Tibial nerve (tissue), 4 donors: ENCODE data around the gene CTNNA3. TPM values are rescaled to one million over a fixed set of nuclear protein-coding genes. Genes with fewer than 3 reads are reported as not detected.

Experiments used
- DNase-seq, 2 donors: peaks; one replicate each; pipeline ENCODE4 v3.0.0-alpha.2; 2019; ENCODE audit warnings: low spot score in 2 of 2
- H3K27ac ChIP-seq, 4 donors: fragments of 200-600 bp; sonication (generic) in 3 of 4; one replicate each; pipeline ENCODE4 v1.5.1; 2017 to 2019; ENCODE audit warnings: mild to moderate bottlenecking in 1 of 4
- H3K27me3 ChIP-seq, 2 donors: fragments of 200-600 bp; sonication (generic) in 1 of 2; one replicate each; pipeline versions ENCODE4 v1.5.1 to v1.6.0; 2017 to 2019
- H3K36me3 ChIP-seq, 3 donors: fragments of 200-600 bp; sonication (generic); one replicate each; pipeline ENCODE4 v1.5.1; 2018 to 2019
- H3K4me1 ChIP-seq, 4 donors: fragments of 200-600 bp; sonication (generic) in 3 of 4; one replicate each; pipeline ENCODE4 v1.5.1; 2017 to 2019
- H3K4me3 ChIP-seq, 4 donors: fragments of 200-600 bp; sonication (generic) in 3 of 4; one replicate each; pipeline ENCODE4 v1.5.1; 2017 to 2019; ENCODE audit warnings: mild to moderate bottlenecking in 1 of 4, moderate library complexity in 1 of 4
- H3K9me3 ChIP-seq, 4 donors: fragments of 200-600 bp; sonication (generic) in 3 of 4; one replicate each; pipeline ENCODE4 v1.5.1; 2017 to 2019
- EP300 ChIP-seq, 2 donors: sonication (generic); formaldehyde crosslinking; IDR thresholded peaks; one replicate each; pipeline ENCODE4 v1.6.1; 2017; ENCODE audit warnings: antibody characterized with exemption in 2 of 2, mild to moderate bottlenecking in 1 of 2
- POLR2A ChIP-seq, 2 donors: fragments of 450-650 bp; IDR thresholded peaks; one replicate each; pipeline ENCODE4 v1.6.1; 2017; ENCODE audit warnings: antibody characterized with exemption in 2 of 2, mild to moderate bottlenecking in 2 of 2, moderate library complexity in 2 of 2
- WGBS, 2 donors: methylation state at CpG; one replicate each; pipeline ENCODE4 v1.1.5; 2018; 5-methylcytosine and 5-hydroxymethylcytosine counted together
- total RNA-seq, 4 donors: library from RNA; depleted of rRNA; stranded (reverse); fragments of >200 nt; gene quantifications; one replicate each; pipeline ENCODE4 v1.1.0, GENCODE V29; 2016
- TF ChIP-seq, protein P1 (sequence below), 5 experiments: fragments of 200-600 bp in 3 of 5; fragments of 450-650 bp in 2 of 5; sonication (generic) in 3 of 5; IDR thresholded peaks; one replicate each; pipeline ENCODE4 v1.5.1; 2016 to 2019; ENCODE audit warnings: antibody characterized with exemption in 5 of 5, mild to moderate bottlenecking in 3 of 5, moderate library complexity in 2 of 5

The CTNNA3 gene
- total RNA-seq, 4 donors from 2014 or later, result 15.9 to 36.1 (median 23.1) TPM

DNA sequence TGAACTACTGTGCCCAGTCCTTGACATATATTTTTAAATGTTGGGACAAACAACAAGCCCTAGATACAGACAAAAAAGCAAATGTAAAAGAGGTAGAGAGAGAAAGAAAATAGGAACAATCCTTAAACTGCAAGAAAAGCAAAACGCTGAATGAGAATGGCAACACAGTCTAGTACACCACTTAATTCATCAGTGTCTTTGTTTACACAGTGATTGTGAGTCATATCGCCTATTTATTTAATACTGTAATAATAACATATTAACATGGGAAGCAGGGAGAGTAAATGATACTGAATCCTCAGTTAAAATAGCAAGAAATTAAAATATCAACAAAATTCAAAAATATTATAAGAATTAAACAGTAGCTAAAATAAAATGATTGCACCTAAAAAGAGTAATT, 780.0 kb downstream of the CTNNA3 start:
- Histone ChIP-seq H3K27ac (no peak overlapping the region), H3K4me3 (no peak overlapping the region), H3K36me3 (no peaks in the 10 kb centered on the region), H3K27me3 (no peaks in the 10 kb centered on the region), H3K4me1 (no peaks in the 10 kb centered on the region), H3K9me3 (no peaks in the 10 kb centered on the region)
- 79 to 81% methylated on average over 2 of the region's 2 CpGs for WGBS, 2 donors
- no peak for DNase-seq
- TF ChIP-seq, protein P1, sequence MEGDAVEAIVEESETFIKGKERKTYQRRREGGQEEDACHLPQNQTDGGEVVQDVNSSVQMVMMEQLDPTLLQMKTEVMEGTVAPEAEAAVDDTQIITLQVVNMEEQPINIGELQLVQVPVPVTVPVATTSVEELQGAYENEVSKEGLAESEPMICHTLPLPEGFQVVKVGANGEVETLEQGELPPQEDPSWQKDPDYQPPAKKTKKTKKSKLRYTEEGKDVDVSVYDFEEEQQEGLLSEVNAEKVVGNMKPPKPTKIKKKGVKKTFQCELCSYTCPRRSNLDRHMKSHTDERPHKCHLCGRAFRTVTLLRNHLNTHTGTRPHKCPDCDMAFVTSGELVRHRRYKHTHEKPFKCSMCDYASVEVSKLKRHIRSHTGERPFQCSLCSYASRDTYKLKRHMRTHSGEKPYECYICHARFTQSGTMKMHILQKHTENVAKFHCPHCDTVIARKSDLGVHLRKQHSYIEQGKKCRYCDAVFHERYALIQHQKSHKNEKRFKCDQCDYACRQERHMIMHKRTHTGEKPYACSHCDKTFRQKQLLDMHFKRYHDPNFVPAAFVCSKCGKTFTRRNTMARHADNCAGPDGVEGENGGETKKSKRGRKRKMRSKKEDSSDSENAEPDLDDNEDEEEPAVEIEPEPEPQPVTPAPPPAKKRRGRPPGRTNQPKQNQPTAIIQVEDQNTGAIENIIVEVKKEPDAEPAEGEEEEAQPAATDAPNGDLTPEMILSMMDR (IDR thresholded peaks at IDR 0.05), result no peak
- TF ChIP-seq POLR2A (IDR thresholded peaks at IDR 0.05) (no peak), EP300 (IDR thresholded peaks at IDR 0.05) (no peak)

DNA sequence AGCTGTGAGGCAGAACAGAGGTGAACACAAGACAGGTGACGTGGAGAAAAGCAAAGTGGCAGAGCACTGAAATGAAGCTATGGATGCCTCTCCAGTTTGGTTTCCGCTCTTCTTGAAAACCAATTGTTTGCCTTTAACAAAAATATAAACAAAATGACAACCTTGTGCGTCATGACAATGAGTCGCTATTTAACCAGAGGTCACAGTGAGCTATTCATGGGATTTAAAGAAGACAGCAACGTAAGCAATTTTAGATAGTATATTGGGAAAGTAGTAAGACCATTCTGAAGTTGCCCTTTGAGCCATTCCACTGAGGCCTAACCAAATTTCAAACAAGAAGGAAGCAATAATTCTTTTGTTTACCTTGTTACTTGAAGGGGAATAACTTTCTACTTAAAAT, 785.3 kb downstream of the CTNNA3 start:
- no peaks in the 10 kb centered on the region for H3K4me1 ChIP-seq
- TF ChIP-seq, protein P1 (IDR thresholded peaks at IDR 0.05), result no peak
- TF ChIP-seq POLR2A (IDR thresholded peaks at IDR 0.05) (no peak), EP300 (IDR thresholded peaks at IDR 0.05) (no peak)
- no peak for DNase-seq
- H3K27ac ChIP-seq, result no peak overlapping the region
- H3K36me3 ChIP-seq, result no peaks in the 10 kb centered on the region
- H3K4me3 ChIP-seq, result no peak overlapping the region
- no peaks in the 10 kb centered on the region for H3K9me3 ChIP-seq
- no peaks in the 10 kb centered on the region for H3K27me3 ChIP-seq
- 86 to 87% methylated on average over 5 of the region's 5 CpGs for WGBS, 2 donors

DNA sequence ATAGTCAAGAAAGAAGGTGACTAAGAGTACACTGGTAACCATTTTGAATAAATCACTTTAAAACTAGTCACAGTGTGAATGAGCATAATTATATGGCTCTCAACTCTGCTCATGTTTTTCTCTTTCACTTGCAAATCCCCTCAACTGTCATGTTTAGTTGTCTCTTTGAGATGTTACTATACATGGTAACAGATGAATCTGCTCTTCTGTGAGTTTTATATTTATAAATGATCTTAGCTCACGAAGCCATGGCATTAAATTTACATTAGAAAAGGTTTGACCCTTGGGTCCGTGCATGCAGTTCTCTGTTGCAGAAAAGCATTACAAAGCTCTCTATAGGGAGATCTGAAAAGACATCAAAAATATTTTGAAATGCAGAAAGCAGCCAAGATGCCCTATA, 803.1 kb downstream of the CTNNA3 start:
- TF ChIP-seq EP300 (IDR thresholded peaks at IDR 0.05) (no peak), POLR2A (IDR thresholded peaks at IDR 0.05) (no peak)
- TF ChIP-seq, protein P1 (IDR thresholded peaks at IDR 0.05), result no peak
- no peaks in the 10 kb centered on the region for H3K36me3 ChIP-seq
- 38% methylated on average over 2 of the region's 2 CpGs for WGBS, 2 donors
- no peak overlapping the region for H3K4me3 ChIP-seq
- no peaks in the 10 kb centered on the region for H3K4me1 ChIP-seq
- no peaks in the 10 kb centered on the region for H3K27me3 ChIP-seq
- peaks cover 0 to 3% (median under 1%) of the 10 kb centered on the region in 4 donors for H3K9me3 ChIP-seq
- DNase-seq, result no peak
- no peak overlapping the region for H3K27ac ChIP-seq

DNA sequence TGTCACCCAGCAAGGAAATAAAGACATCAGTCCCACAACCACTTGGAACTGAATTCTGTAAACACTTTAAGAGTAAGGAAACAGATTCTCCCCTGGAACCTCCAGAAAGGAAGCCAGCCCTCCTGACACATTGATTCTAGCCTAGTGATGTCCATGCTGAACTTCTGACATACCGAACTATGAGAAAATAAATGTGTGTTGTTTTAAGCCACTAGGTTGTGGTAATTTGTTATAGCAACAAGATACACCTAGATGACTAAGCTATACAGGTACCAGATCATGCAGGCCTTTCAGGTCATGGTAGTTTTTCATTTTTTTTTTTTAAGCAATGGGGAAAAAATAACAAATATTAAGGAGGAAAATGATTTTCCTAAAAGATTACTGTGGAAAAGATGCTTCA, 807.8 kb downstream of the CTNNA3 start:
- DNase-seq, result no peak
- H3K9me3 ChIP-seq, result no peaks in the 10 kb centered on the region
- no peaks in the 10 kb centered on the region for H3K27me3 ChIP-seq
- no peaks in the 10 kb centered on the region for H3K4me1 ChIP-seq
- H3K27ac ChIP-seq, result no peak overlapping the region
- 85 to 88% methylated on average over 1 of the region's 1 CpG for WGBS, 2 donors
- H3K36me3 ChIP-seq, result no peaks in the 10 kb centered on the region
- H3K4me3 ChIP-seq, result no peak overlapping the region
- no peak for TF ChIP-seq EP300 (IDR thresholded peaks at IDR 0.05)
- no peak for TF ChIP-seq POLR2A (IDR thresholded peaks at IDR 0.05)
- TF ChIP-seq, protein P1 (IDR thresholded peaks at IDR 0.05), result no peak

DNA sequence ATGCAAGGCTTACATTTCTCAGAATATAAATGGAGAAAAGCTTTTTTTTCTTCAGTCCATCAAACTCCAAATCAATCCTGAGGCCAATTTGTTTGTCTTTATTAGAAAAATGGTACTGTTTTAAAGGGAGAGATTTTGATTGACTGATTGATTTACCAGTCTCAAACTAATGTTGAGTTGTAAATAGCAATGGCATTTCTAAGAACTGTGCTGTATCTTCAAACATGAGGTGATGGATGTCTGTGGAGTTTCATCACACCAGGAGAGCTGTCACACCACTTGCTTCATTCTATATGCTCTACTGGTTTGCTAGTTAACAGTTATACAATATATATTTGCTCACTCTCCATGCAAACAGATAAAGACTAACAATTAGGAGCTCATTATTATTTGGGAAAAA, 809.1 kb downstream of the CTNNA3 start:
- no peak overlapping the region for H3K4me3 ChIP-seq
- H3K36me3 ChIP-seq, result no peaks in the 10 kb centered on the region
- no peaks in the 10 kb centered on the region for H3K4me1 ChIP-seq
- TF ChIP-seq EP300 (IDR thresholded peaks at IDR 0.05) (no peak), POLR2A (IDR thresholded peaks at IDR 0.05) (no peak)
- TF ChIP-seq, protein P1 (IDR thresholded peaks at IDR 0.05), result no peak
- H3K27me3 ChIP-seq, result no peaks in the 10 kb centered on the region
- no peak for DNase-seq
- H3K9me3 ChIP-seq, result no peaks in the 10 kb centered on the region
- no peak overlapping the region for H3K27ac ChIP-seq
